Lung (tissue), 12 donors: ENCODE results near the gene CHAF1A. TPM values are rescaled to one million over a fixed set of nuclear protein-coding genes. Genes with fewer than 3 reads are reported as not detected.

Source experiments
- ATAC-seq: fragments of 200-7000 bp; cut with Tn5 transposase; one replicate; pipeline ENCODE4 v1.9.1; 2020; ENCODE audit warnings: moderate number of reproducible peaks; ENCODE audit not compliant: insufficient read depth, low FRiP score
- DNase-seq, 3 donors: peaks; one replicate each; pipeline ENCODE4 v3.0.0-alpha.2; 2013 to 2017
- H3K27ac ChIP-seq, 2 donors: one replicate each; pipeline ENCODE4 v1.5.1; 2013; ENCODE audit warnings: mild to moderate bottlenecking in 2 of 2, moderate library complexity in 2 of 2, control low read depth in 1 of 2, inconsistent platforms in 1 of 2, low read depth in 1 of 2, low read length in 1 of 2
- H3K27me3 ChIP-seq, 3 donors: one replicate each; pipeline ENCODE4 v1.5.1; 2013; ENCODE audit warnings: low read length in 2 of 3; ENCODE audit not compliant: control insufficient read depth in 3 of 3, insufficient read depth in 3 of 3
- H3K36me3 ChIP-seq, 4 donors: one replicate each; pipeline ENCODE4 v1.5.1; 2013; ENCODE audit warnings: low read length in 4 of 4, mild to moderate bottlenecking in 1 of 4, moderate library complexity in 1 of 4; ENCODE audit not compliant: control insufficient read depth in 4 of 4, insufficient read depth in 4 of 4
- H3K4me1 ChIP-seq, 5 donors: one replicate each; pipeline ENCODE4 v1.5.1; 2013; ENCODE audit warnings: low read length in 5 of 5, mild to moderate bottlenecking in 2 of 5, moderate library complexity in 1 of 5; ENCODE audit not compliant: control insufficient read depth in 5 of 5, insufficient read depth in 5 of 5
- H3K4me3 ChIP-seq: one replicate; pipeline ENCODE4 v1.5.1; 2013; ENCODE audit warnings: mild to moderate bottlenecking, control low read depth, moderate library complexity
- H3K9ac ChIP-seq, 2 donors: one replicate each; pipeline ENCODE4 v1.5.1; 2013; ENCODE audit warnings: low read length in 2 of 2, control low read depth in 1 of 2; ENCODE audit not compliant: insufficient read depth in 1 of 2
- H3K9me3 ChIP-seq, 4 donors: one replicate each; pipeline ENCODE4 v1.5.1; 2013; ENCODE audit warnings: low read length in 3 of 4, mild to moderate bottlenecking in 1 of 4, moderate library complexity in 1 of 4; ENCODE audit not compliant: control insufficient read depth in 4 of 4, insufficient read depth in 3 of 4
- CTCF ChIP-seq: IDR thresholded peaks from 2 replicates; pipeline ENCODE4 v1.5.1; 2012; ENCODE audit warnings: mild to moderate bottlenecking; ENCODE audit errors: control extremely low read depth, extremely low read depth
- WGBS, 2 donors: extraction: QIAGEN DNeasy Blood & Tissue Kit; methylation state at CpG; one replicate each; pipeline ENCODE4 v1.1.7; 2013; 5-methylcytosine and 5-hydroxymethylcytosine counted together
- polyA plus RNA-seq, 2 donors: library from polyadenylated mRNA; stranded (reverse); fragments of 200-250 nt; gene quantifications; one replicate each; pipeline ENCODE4 v1.2.1, GENCODE V29; 2013
- total RNA-seq, 2 donors: library from RNA; depleted of rRNA in 1 of 2; stranded (reverse); fragments of >200 nt in 1 of 2; gene quantifications; one replicate each; pipeline ENCODE4 v1.2.1, GENCODE V29; 2014 to 2021
- donor health status: control.
- donor health status: control.
- donor health status: Bipolar disorder and iron deficiency.
- donor health status: healthy.
- donor health status: DM: yes; HTN: yes; CAD: no.

CHAF1A gene
- total and polyA plus RNA-seq, 4 donors, result 6.8 to 16.7 (median 8.7) TPM

- peak; percentile 46 to 57 (median 56) for DNase-seq
- no peak overlapping the region for H3K4me3 ChIP-seq
- peaks cover 0 to 10% (median 6%) of the 10 kb centered on the region in 4 donors for H3K36me3 ChIP-seq
- H3K9me3 ChIP-seq, result no peaks in the 10 kb centered on the region
- H3K4me1 ChIP-seq, result peaks cover 9 to 43% (median 29%) of the 10 kb centered on the region in 5 donors
- no peak for ATAC-seq
- TF ChIP-seq CTCF, result no peak
- no peak overlapping the region for H3K27ac ChIP-seq
- no peaks in the 10 kb centered on the region for H3K27me3 ChIP-seq
- H3K9ac ChIP-seq, result peak overlapping the region in 1 of 2 donors; percentile 20
- 76 to 86% methylated on average over 13 of the region's 13 CpGs for WGBS, 2 donors
These were observed 16.2 kb upstream of the CHAF1A start for GRCh38 chr19:4386041-4386782.

- no peak for TF ChIP-seq CTCF
- H3K36me3 ChIP-seq, result peaks cover 0 to 8% (median 5%) of the 10 kb centered on the region in 4 donors
- no peak overlapping the region for H3K4me3 ChIP-seq
- peaks cover 10 to 62% (median 37%) of the 10 kb centered on the region in 5 donors for H3K4me1 ChIP-seq
- ATAC-seq (no peak), DNase-seq (no peak)
- H3K27ac ChIP-seq, result peak overlapping the region in 1 of 2 donors; percentile 71
- 66 to 79% methylated on average over 16 of the region's 16 CpGs for WGBS, 2 donors
- H3K27me3 ChIP-seq, result no peaks in the 10 kb centered on the region
- H3K9ac ChIP-seq, result no peak overlapping the region
- no peaks in the 10 kb centered on the region for H3K9me3 ChIP-seq
These were observed 13.9 kb upstream of the CHAF1A start for GRCh38 chr19:4388337-4389063.

- no peak for TF ChIP-seq CTCF
- no peaks in the 10 kb centered on the region for H3K9me3 ChIP-seq
- ATAC-seq (no peak), DNase-seq (no peak)
- WGBS, 2 donors, result 71 to 83% methylated on average over 9 of the region's 9 CpGs
- peaks cover 0 to 8% (median 4%) of the 10 kb centered on the region in 4 donors for H3K36me3 ChIP-seq
- no peak overlapping the region for H3K4me3 ChIP-seq
- no peaks in the 10 kb centered on the region for H3K27me3 ChIP-seq
- no peak overlapping the region for H3K9ac ChIP-seq
- peaks cover 10 to 66% (median 37%) of the 10 kb centered on the region in 5 donors for H3K4me1 ChIP-seq
- H3K27ac ChIP-seq, result peak overlapping the region in 1 of 2 donors; percentile 71
These were observed 13.4 kb upstream of the CHAF1A start for GRCh38 chr19:4389064-4389375.
